ENCODE data around the gene EN2.

Gene EN2

GRCh38 chr7:155464183-155464582 is 6.3 kb downstream of the EN2 start:
- no peak for DNase-seq (ENCODE audit: low read depth)

DNA sequence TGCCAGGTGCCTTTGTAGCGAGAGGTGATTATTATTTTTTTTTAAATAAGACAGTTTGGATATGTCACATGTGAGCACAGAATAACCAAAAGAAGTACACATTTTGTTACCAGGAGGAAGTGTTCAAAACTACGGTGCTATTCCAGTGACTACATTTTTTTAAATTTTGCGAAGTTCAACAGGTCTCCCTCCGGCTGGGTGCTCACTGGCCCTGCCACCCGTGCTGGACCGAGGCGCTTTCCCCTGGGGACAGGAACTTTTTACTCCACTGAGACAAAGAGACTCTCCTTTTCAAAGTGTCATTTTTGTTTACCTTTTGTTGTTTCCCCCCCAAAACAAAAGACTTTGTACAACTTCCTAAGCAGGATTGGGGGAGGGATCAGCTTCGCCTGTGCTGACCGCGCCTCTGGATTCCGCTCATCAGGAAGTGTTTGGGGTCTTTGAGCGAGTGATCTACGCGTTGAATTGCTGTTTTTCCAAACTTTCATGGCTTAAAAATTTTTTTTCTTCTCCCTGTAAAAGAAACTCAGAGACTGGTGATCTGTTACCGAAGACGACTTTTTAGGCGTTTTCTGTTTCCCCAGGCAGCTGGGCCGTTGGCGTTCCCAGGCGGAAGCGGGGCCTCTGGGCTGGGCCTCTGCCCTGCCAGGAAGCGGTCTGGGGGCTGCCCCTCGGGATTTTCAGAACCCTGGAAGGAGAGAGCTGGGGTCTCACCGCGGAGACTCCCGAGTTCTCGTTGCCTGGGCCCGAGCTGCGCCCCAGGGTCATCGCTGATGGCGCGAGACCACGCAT is 7.2 kb downstream of the EN2 start:
- no peak for DNase-seq (ENCODE audit: low read depth)

DNA sequence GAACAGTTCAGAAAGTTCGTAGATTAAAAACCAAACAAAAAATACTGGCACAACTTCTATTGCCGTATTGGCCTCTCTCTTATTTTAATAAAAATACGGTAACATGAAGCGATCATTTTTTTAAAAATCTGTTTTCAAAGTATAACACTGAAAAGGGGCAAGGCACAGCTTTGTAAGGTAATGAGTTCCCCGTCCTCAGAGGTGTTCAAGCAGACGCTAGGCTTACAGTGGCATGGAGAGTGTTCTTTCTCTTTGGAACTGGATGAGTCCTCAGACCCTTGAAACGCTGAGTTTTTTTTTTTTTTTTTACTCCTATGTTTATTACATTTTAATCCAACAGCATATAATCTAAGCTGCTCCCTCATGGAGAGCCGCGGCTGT is 7.8 kb downstream of the EN2 start:
- DNase-seq (ENCODE audit: low read depth), result no peak

DNA sequence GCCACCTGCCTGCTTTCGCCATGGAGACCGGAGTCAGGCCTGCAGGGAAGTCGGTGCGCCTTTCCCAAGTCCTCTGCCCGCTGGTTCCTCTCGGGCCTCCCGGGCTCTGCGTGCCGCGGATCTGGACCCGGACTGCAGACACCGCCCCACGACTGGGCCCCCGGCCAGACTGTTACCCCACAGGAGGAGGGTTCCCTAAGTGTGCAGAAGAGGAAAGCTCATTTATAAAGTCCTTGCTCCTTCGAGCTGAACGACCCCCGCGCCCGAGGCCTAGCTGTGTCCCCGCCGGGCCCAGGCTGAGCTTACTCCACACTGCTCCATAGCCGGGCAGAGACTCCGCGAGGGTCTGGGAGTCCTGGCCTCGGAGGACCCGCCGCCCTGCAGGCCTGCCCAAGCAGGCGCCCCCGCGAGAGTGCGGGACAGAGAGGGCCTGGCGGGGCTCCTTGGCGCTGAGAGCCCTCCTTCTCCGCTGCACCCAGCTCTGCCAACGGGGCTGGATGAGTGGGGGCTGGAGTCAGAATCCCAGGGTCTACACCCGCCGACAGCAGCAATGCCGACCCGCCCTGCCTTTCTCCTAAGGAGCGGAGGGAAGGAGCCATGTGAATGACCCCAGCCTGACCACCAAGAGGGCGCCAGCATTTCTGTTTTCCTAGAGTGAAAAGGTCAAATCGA is 8.3 kb downstream of the EN2 start:
- no peak for DNase-seq (ENCODE audit: low read depth)

DNA sequence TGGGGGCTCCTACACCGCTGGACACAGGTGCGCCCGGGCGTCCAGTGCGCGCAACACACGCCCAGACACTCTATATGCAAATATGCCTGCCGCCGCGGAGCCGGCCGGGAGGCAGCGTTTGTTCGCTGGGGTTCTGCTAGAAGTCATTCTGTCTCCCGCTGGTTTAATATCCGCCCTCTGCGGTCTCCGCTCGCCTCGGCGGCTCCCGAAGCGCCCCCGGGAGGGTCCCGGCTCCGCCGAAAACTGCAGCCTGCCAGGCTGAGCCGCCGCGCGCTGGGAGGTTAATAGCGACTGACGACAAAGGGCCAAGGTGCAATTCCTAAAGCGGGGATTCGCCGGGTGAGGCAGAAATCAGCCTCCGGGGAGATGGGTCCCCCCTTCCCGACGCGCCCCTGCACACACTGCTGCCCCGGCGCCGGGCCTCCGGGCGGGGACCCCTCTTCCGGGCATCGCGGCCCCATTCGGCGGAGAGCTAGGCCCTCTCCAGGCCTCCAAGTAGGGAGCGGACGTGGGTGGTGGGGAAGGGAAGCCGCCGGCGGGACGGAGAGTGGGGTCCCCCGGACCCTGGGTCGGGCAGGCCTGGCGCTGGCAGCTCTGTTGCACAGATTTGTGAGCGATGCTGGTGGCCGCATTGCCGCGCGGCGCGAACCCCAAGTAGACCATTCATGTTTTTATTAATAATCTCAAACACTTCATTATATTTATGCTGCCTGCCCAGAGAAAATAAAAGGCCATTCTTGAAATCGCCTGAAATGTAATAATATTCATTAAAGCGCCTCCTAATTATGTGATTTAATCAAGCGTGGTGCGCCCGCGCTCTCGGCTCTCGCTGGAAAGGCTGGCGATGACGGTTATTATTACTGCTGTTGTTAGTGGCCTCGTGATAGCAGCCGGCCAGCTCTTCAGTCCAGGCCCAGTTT is 9.1 kb downstream of the EN2 start:
- no peak for DNase-seq (ENCODE audit: low read depth)

DNA sequence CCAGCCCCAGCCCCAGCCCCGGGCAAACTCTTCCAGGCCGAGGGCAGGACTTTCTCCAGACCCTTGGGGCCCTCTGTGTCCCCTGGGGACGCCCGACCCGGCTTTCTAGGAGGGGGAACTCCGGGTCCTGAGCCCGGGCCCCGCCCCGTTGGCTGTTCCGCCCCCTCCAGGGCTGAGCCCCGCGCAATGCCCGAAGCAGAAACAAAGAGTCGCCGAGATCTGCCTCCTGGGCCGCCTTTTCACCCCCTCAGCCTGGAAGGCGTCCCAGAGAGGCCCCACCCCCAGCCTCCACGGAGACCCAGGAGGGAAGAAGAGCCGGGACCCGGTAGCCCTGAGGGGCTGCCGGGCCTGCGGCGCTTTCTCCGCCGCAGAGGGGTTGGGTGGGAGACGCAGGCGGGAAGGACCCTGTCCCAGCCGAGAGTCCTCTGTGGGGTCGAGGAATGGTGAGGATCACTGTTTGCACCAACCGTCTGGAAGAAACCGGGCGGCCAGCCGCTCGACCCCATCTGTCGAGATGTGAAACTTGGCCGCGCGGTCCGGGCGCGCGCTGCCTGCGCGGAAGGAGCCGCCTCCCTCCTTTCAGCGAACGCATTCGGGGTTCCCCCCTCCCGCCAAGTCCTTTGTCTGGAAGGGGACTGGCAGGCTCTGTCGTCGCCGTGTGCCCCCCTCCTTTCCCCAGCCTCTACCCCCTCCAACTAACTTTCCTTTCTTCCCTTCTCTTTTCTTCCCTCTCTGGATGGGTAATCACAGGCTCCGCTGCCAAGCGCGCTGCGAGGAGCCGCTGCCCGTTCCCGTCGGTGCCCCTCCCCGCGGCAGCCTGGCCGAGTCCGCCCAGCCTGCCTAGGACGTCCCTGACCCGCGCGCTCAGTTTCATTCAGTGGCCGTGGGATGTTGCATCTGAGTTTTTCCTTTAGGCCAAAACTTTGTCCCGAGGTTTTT is 10.2 kb downstream of the EN2 start:
- no peak for DNase-seq (ENCODE audit: low read depth)

- DNase-seq (ENCODE audit: low read depth), result no peak
Measured at GRCh38 chr7:155468785-155469148, 10.8 kb downstream of the EN2 start.

GRCh38 chr7:155469311-155470185 is 11.6 kb downstream of the EN2 start:
- no peak for DNase-seq (ENCODE audit: low read depth)

DNA sequence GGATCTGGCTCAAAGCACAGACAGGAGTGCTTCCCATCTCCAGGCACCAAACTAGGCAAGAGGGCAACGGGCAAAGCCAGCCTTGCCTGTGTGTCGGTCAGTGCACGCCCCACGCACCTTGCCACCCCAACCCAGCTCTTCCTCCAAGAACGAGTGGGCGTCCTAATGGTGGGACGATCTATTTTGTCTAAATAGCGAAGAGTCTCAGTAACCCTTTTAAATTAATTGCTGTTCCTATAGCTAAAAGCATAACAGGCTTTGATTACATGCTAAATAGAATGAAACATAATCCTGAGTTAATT is 12.2 kb downstream of the EN2 start:
- no peak for DNase-seq (ENCODE audit: low read depth)

DNA sequence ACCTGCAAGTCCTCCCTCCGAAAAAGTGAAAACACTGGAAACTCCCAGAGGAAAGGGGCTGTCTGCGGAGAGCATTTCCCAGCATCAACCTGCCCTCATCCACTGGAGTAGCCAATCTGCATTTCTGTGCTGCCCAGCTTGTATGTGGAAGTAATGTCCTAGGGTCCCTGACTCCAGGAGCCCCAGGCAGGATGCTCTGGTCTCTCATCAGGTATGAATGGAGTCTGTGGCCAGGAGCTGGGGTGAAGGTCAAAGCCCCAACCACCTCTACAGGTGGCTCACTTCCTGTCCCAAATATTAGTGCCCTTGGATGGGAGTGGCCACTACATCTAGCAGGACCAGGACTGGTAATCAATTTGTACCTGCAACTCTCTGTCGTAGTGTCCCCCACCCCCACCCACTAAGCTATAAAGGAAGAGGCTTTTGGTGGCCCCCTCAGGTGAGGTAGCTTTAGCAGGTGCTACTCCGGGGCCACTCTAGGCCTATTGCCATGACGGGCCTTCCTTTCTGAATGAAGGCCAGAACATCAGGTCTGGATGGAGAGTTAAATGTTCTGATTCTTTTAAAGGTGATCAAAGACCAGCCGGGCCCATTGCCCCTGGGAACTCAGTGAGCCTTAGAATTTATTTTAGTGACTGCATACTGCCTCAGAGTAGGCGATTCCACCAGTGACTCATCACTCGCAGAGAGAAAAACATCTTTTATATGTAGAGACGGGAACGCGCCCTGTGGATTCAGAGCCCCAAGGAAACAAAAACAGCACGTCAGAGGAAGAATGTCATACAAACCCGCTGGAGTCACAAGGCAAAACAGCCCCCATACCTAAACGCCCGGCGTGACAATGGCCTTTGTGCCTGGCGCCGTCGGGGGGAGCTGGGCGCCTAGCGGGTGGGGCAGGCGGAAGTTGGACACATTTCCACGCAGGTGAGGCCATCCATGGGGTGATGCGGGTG is 13.0 kb downstream of the EN2 start:
- no peak for DNase-seq (ENCODE audit: low read depth)

DNA sequence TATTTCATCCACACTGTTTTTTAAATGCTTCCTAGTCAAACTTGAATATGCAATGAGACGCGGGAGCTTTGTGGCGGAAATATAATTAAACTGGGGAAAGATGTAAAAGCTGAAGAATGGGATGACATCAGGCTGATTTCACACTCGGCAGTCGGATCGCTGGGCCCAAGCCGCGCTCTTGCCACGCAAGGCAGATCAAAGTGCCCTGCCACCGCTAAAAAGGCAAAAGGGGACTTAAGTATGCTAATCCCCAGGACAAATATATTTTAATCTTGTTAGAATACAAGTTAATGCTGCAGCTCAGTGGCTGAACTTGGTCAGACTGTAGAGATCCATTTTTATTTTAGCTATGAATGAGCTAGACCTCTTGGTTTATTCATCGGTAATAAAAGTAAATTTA is 13.8 kb downstream of the EN2 start:
- DNase-seq (ENCODE audit: low read depth), result no peak

DNA sequence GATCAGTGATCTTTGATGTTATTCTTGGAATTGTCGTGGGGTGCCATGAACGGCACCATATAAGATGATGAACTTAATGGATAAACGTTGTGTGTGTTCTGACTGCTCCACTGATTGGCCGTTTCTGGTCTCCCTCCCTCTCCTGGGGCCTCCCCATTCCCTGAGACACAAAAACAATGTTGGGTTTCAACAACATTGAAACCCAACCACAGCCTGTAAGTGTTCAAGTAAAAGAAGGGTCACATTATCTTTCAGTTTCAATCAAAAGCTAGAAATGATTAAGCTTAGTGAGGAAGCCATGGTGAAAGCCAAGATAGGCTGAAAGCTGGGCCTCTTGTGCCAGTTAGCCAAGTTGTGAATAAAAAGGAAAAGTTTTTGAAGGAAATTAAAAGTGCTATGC is 19.5 kb downstream of the EN2 start:
- no peak for DNase-seq (ENCODE audit: low read depth)

DNA sequence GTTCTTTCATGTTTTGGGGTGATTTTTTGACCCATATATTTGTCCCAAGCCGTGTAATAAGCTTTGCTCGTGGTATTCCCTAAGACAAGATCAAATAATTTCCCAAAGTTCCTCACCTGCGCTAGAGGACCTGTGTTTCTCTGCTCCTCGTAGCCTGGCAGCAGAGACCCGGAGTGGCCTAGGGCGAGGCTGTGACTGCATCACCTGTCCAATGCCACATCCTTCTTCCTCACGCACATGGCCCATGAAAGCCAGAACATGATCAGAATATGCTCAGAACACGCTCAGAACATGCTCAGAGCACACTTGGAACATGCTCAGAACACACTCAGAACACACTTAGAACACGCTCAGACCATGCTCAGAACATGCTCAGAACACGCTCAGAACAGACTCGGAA is 23.8 kb downstream of the EN2 start:
- DNase-seq (ENCODE audit: low read depth), result no peak

- no peak for DNase-seq (ENCODE audit: low read depth)
Measured at GRCh38 chr7:155482511-155483183, 24.7 kb downstream of the EN2 start.

DNA sequence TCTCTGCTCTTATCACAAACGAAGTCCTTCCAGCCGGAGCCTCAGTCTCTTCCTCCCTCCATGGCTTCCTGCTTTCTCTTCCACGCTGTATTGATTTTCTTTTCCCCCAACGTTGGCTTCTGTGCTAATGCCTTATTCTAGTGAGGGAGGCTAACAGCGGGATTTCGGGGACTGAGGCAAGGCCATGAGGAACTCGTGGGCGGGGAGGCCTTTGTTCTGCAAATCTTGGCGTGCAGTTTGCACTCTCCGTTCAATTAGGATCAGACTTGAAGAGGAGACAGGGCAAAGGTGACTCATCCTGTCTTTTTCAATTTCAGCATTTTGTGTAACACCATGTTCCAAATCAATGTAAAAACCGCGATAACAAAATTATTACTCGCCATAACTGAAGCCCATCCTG is 25.3 kb downstream of the EN2 start:
- no peak for DNase-seq (ENCODE audit: low read depth)

DNA sequence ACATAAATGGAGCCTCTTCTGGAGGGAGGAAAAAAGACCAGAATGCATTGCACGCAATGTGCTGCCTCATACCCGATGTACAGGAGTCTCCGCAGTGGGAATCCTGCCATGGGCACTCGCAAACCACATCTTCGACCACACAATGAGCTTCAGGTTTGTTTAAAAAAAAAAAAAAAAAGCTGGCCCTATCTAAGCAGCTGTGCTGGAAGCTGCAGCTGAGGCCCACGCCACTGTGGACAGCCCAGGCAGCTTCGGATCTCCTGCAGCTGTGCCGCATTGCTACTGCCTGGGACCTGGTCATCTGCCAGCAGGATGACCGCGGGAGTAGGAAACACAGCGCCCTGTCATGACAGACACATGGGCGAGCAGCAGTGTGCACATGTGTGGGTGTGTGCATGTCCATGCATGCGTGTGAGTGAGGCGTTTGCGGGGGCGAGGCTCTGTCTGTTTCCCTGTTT is 26.0 kb downstream of the EN2 start:
- no peak for DNase-seq (ENCODE audit: low read depth)

DNA sequence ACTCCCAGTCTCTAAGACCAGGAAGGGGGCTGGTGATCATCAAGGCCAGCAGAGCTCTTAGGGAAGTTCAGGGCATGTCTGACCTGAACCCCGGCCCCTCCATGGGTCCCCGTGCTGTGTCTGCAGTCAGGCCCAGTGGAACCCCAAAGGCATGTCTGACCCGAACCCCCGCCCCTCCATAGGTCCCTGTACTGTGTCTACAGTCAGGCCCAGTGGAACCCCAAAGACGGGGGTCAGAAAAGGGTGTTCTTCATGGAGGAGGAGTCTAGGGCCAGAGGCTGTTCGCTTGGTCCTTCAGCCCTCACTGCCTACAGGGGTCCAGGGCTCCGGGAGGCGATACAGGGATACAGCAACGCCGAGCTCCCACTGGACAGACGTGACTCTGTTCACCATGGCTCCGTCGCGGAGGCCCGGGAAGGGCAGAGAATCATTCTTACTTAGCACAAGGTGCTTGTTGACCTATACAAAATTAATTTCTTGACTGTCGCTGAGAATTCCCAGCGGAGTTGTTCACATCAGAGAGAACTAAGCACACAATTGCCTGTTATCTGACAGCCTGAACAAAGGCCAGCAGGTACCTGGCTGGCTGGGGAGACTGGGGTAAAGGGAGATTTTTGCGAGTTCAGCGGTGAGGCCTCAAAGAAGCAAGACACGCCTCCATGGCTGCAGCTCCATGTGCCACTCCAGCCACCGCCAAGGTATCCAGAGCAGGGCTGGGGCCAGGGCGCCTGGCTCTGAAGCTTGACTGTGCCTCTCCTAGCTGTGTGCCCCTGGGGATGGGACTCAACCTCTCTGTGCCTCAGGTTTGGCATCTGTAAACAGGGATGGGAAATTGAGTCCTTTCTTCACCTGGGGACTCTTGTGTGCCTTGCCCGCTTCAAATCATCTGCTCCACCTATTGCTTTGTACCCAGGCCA is 26.8 kb downstream of the EN2 start:
- DNase-seq (ENCODE audit: low read depth), result no peak
